GM18520 (cell line): Measurements from ENCODE around the gene PDE6H.
A peak's percentile ranks its signal among the peaks of the same experiment; 100 is the strongest.

Source experiments
- ATAC-seq: cut with Tn5 transposase; IDR thresholded peaks from one replicate; pipeline ENCODE4 v1.9.1; 2021; ENCODE audit not compliant: unreplicated experiment

The PDE6H gene

GRCh38 chr12:14950982-14951746, 21.7 kb upstream of the PDE6H start:
- no peak for ATAC-seq

- ATAC-seq = no peak
Observed at GRCh38 chr12:14951851-14952250, 21.0 kb upstream of the PDE6H start.

GRCh38 chr12:14952299-14952921, 20.4 kb upstream of the PDE6H start:
- ATAC-seq = peak; percentile 49

- no peak for ATAC-seq
Observed at GRCh38 chr12:14953752-14954151, 19.1 kb upstream of the PDE6H start.

- ATAC-seq = no peak
Observed at GRCh38 chr12:14954269-14954668, 18.6 kb upstream of the PDE6H start.

- ATAC-seq = peak; percentile 23
Observed at GRCh38 chr12:14956024-14956891, 16.6 kb upstream of the PDE6H start.

- no peak for ATAC-seq
Observed at GRCh38 chr12:14956905-14957304, 15.9 kb upstream of the PDE6H start.

- no peak for ATAC-seq
Observed at GRCh38 chr12:14957551-14958168, 15.2 kb upstream of the PDE6H start.

GRCh38 chr12:14958361-14959125, 14.3 kb upstream of the PDE6H start:
- no peak for ATAC-seq

GRCh38 chr12:14959126-14959440, 13.8 kb upstream of the PDE6H start:
- no peak for ATAC-seq

- no peak for ATAC-seq
Observed at GRCh38 chr12:14959463-14959862, 13.4 kb upstream of the PDE6H start.

GRCh38 chr12:14959916-14960496, 12.8 kb upstream of the PDE6H start:
- ATAC-seq = no peak

GRCh38 chr12:14960548-14961465, 12.0 kb upstream of the PDE6H start:
- peak; percentile 28 for ATAC-seq

- peak; percentile 42 for ATAC-seq
Observed at GRCh38 chr12:14961466-14962152, 11.2 kb upstream of the PDE6H start, which contains the start of gene ARHGDIB. Gene ARHGDIB, minus strand, starts transcription at chr12:14961601. Its CDS starts 10,889 bp downstream, at chr12:14950712.

- ATAC-seq = no peak
Observed at GRCh38 chr12:14962153-14962539, 10.7 kb upstream of the PDE6H start.

- no peak for ATAC-seq
Observed at GRCh38 chr12:14962797-14963196, 10.0 kb upstream of the PDE6H start.

GRCh38 chr12:14963520-14963919, 9.3 kb upstream of the PDE6H start:
- ATAC-seq = no peak

GRCh38 chr12:14964406-14964805, 8.4 kb upstream of the PDE6H start:
- no peak for ATAC-seq

- ATAC-seq = no peak
Observed at GRCh38 chr12:14965221-14965620, 7.6 kb upstream of the PDE6H start.
